ENCODE measurements around the gene JAM3.

Gene JAM3

GRCh38 chr11:134063124-134063495, 5.8 kb upstream of the JAM3 start:
- no peak overlapping the region for H3K27ac ChIP-seq (ENCODE audit: low read depth, low read length)
- H3K9ac ChIP-seq (ENCODE audit: low read depth in 1 of 2, low read length in 2 of 2), result no peak overlapping the region
- H3K4me3 ChIP-seq (ENCODE audit: low read depth in 1 of 2, low read length in 2 of 2), result no peak overlapping the region
- no peaks in the 10 kb centered on the region for H3K4me1 ChIP-seq (ENCODE audit: control insufficient read depth in 1 of 2, insufficient read depth in 2 of 2, low read length in 2 of 2)
- peaks cover 4 to 16% of the 10 kb centered on the region in 2 donors for H3K27me3 ChIP-seq (ENCODE audit: control insufficient read depth in 1 of 2, insufficient read depth in 2 of 2, low read length in 2 of 2)
- H3K9me3 ChIP-seq (ENCODE audit: control insufficient read depth in 1 of 2, low read length in 2 of 2), result no peaks in the 10 kb centered on the region
- H3K36me3 ChIP-seq (ENCODE audit: control insufficient read depth in 1 of 2, insufficient read depth in 2 of 2, low read length in 2 of 2), result no peaks in the 10 kb centered on the region

GRCh38 chr11:134063991-134064747, 4.7 kb upstream of the JAM3 start:
- Histone ChIP-seq H3K27ac (ENCODE audit: low read depth, low read length) (no peak overlapping the region), H3K4me1 (ENCODE audit: control insufficient read depth in 1 of 2, insufficient read depth in 2 of 2, low read length in 2 of 2) (no peaks in the 10 kb centered on the region), H3K9ac (ENCODE audit: low read depth in 1 of 2, low read length in 2 of 2) (no peak overlapping the region), H3K9me3 (ENCODE audit: control insufficient read depth in 1 of 2, low read length in 2 of 2) (no peaks in the 10 kb centered on the region), H3K27me3 (ENCODE audit: control insufficient read depth in 1 of 2, insufficient read depth in 2 of 2, low read length in 2 of 2) (peaks cover 13 to 23% of the 10 kb centered on the region in 2 donors), H3K36me3 (ENCODE audit: control insufficient read depth in 1 of 2, insufficient read depth in 2 of 2, low read length in 2 of 2) (no peaks in the 10 kb centered on the region), H3K4me3 (ENCODE audit: low read depth in 1 of 2, low read length in 2 of 2) (no peak overlapping the region)

- no peak overlapping the region for H3K4me3 ChIP-seq (ENCODE audit: low read depth in 1 of 2, low read length in 2 of 2)
- H3K36me3 ChIP-seq (ENCODE audit: control insufficient read depth in 1 of 2, insufficient read depth in 2 of 2, low read length in 2 of 2), result no peaks in the 10 kb centered on the region
- H3K4me1 ChIP-seq (ENCODE audit: control insufficient read depth in 1 of 2, insufficient read depth in 2 of 2, low read length in 2 of 2), result no peaks in the 10 kb centered on the region
- no peak overlapping the region for H3K27ac ChIP-seq (ENCODE audit: low read depth, low read length)
- no peaks in the 10 kb centered on the region for H3K9me3 ChIP-seq (ENCODE audit: control insufficient read depth in 1 of 2, low read length in 2 of 2)
- H3K27me3 ChIP-seq (ENCODE audit: control insufficient read depth in 1 of 2, insufficient read depth in 2 of 2, low read length in 2 of 2), result peaks cover 22 to 32% of the 10 kb centered on the region in 2 donors
- H3K9ac ChIP-seq (ENCODE audit: low read depth in 1 of 2, low read length in 2 of 2), result no peak overlapping the region
Observed at GRCh38 chr11:134065381-134065780, 3.5 kb upstream of the JAM3 start.

GRCh38 chr11:134066943-134067885, 1.7 kb upstream of the JAM3 start:
- H3K4me1 ChIP-seq (ENCODE audit: control insufficient read depth in 1 of 2, insufficient read depth in 2 of 2, low read length in 2 of 2), result no peaks in the 10 kb centered on the region
- H3K27me3 ChIP-seq (ENCODE audit: control insufficient read depth in 1 of 2, insufficient read depth in 2 of 2, low read length in 2 of 2), result peaks cover 24 to 31% of the 10 kb centered on the region in 2 donors
- H3K4me3 ChIP-seq (ENCODE audit: low read depth in 1 of 2, low read length in 2 of 2), result no peak overlapping the region
- H3K27ac ChIP-seq (ENCODE audit: low read depth, low read length), result no peak overlapping the region
- no peak overlapping the region for H3K9ac ChIP-seq (ENCODE audit: low read depth in 1 of 2, low read length in 2 of 2)
- no peaks in the 10 kb centered on the region for H3K9me3 ChIP-seq (ENCODE audit: control insufficient read depth in 1 of 2, low read length in 2 of 2)
- H3K36me3 ChIP-seq (ENCODE audit: control insufficient read depth in 1 of 2, insufficient read depth in 2 of 2, low read length in 2 of 2), result no peaks in the 10 kb centered on the region

- Histone ChIP-seq H3K4me1 (ENCODE audit: control insufficient read depth in 1 of 2, insufficient read depth in 2 of 2, low read length in 2 of 2) (no peaks in the 10 kb centered on the region), H3K27ac (ENCODE audit: low read depth, low read length) (peak overlapping the region; percentile 30), H3K9me3 (ENCODE audit: control insufficient read depth in 1 of 2, low read length in 2 of 2) (no peaks in the 10 kb centered on the region), H3K9ac (ENCODE audit: low read depth in 1 of 2, low read length in 2 of 2) (no peak overlapping the region), H3K36me3 (ENCODE audit: control insufficient read depth in 1 of 2, insufficient read depth in 2 of 2, low read length in 2 of 2) (no peaks in the 10 kb centered on the region), H3K27me3 (ENCODE audit: control insufficient read depth in 1 of 2, insufficient read depth in 2 of 2, low read length in 2 of 2) (peaks cover 28 to 31% of the 10 kb centered on the region in 2 donors), H3K4me3 (ENCODE audit: low read depth in 1 of 2, low read length in 2 of 2) (peak overlapping the region; percentile 44 to 65)
Observed at GRCh38 chr11:134069426-134070341, 812 bp downstream of the JAM3 start.

GRCh38 chr11:134070342-134070845, 1.5 kb downstream of the JAM3 start:
- Histone ChIP-seq H3K27me3 (ENCODE audit: control insufficient read depth in 1 of 2, insufficient read depth in 2 of 2, low read length in 2 of 2) (peaks cover 28 to 31% of the 10 kb centered on the region in 2 donors), H3K27ac (ENCODE audit: low read depth, low read length) (no peak overlapping the region), H3K4me3 (ENCODE audit: low read depth in 1 of 2, low read length in 2 of 2) (no peak overlapping the region), H3K4me1 (ENCODE audit: control insufficient read depth in 1 of 2, insufficient read depth in 2 of 2, low read length in 2 of 2) (no peaks in the 10 kb centered on the region), H3K9ac (ENCODE audit: low read depth in 1 of 2, low read length in 2 of 2) (peak overlapping the region in 1 of 2 donors; percentile 3), H3K9me3 (ENCODE audit: control insufficient read depth in 1 of 2, low read length in 2 of 2) (no peaks in the 10 kb centered on the region), H3K36me3 (ENCODE audit: control insufficient read depth in 1 of 2, insufficient read depth in 2 of 2, low read length in 2 of 2) (no peaks in the 10 kb centered on the region)

GRCh38 chr11:134071306-134071705, 2.4 kb downstream of the JAM3 start:
- no peaks in the 10 kb centered on the region for H3K9me3 ChIP-seq (ENCODE audit: control insufficient read depth in 1 of 2, low read length in 2 of 2)
- no peak overlapping the region for H3K4me3 ChIP-seq (ENCODE audit: low read depth in 1 of 2, low read length in 2 of 2)
- H3K27me3 ChIP-seq (ENCODE audit: control insufficient read depth in 1 of 2, insufficient read depth in 2 of 2, low read length in 2 of 2), result peaks cover 26% of the 10 kb centered on the region in 2 donors
- H3K4me1 ChIP-seq (ENCODE audit: control insufficient read depth in 1 of 2, insufficient read depth in 2 of 2, low read length in 2 of 2), result no peaks in the 10 kb centered on the region
- H3K27ac ChIP-seq (ENCODE audit: low read depth, low read length), result no peak overlapping the region
- H3K36me3 ChIP-seq (ENCODE audit: control insufficient read depth in 1 of 2, insufficient read depth in 2 of 2, low read length in 2 of 2), result no peaks in the 10 kb centered on the region
- H3K9ac ChIP-seq (ENCODE audit: low read depth in 1 of 2, low read length in 2 of 2), result no peak overlapping the region

GRCh38 chr11:134071766-134072402, 3.0 kb downstream of the JAM3 start:
- no peak overlapping the region for H3K27ac ChIP-seq (ENCODE audit: low read depth, low read length)
- no peaks in the 10 kb centered on the region for H3K4me1 ChIP-seq (ENCODE audit: control insufficient read depth in 1 of 2, insufficient read depth in 2 of 2, low read length in 2 of 2)
- no peaks in the 10 kb centered on the region for H3K36me3 ChIP-seq (ENCODE audit: control insufficient read depth in 1 of 2, insufficient read depth in 2 of 2, low read length in 2 of 2)
- H3K27me3 ChIP-seq (ENCODE audit: control insufficient read depth in 1 of 2, insufficient read depth in 2 of 2, low read length in 2 of 2), result peaks cover 26% of the 10 kb centered on the region in 2 donors
- H3K9me3 ChIP-seq (ENCODE audit: control insufficient read depth in 1 of 2, low read length in 2 of 2), result no peaks in the 10 kb centered on the region
- H3K9ac ChIP-seq (ENCODE audit: low read depth in 1 of 2, low read length in 2 of 2), result no peak overlapping the region
- no peak overlapping the region for H3K4me3 ChIP-seq (ENCODE audit: low read depth in 1 of 2, low read length in 2 of 2)

GRCh38 chr11:134072844-134073243, 4.0 kb downstream of the JAM3 start:
- H3K36me3 ChIP-seq (ENCODE audit: control insufficient read depth in 1 of 2, insufficient read depth in 2 of 2, low read length in 2 of 2), result no peaks in the 10 kb centered on the region
- H3K4me3 ChIP-seq (ENCODE audit: low read depth in 1 of 2, low read length in 2 of 2), result no peak overlapping the region
- H3K4me1 ChIP-seq (ENCODE audit: control insufficient read depth in 1 of 2, insufficient read depth in 2 of 2, low read length in 2 of 2), result no peaks in the 10 kb centered on the region
- no peak overlapping the region for H3K27ac ChIP-seq (ENCODE audit: low read depth, low read length)
- H3K9me3 ChIP-seq (ENCODE audit: control insufficient read depth in 1 of 2, low read length in 2 of 2), result no peaks in the 10 kb centered on the region
- H3K9ac ChIP-seq (ENCODE audit: low read depth in 1 of 2, low read length in 2 of 2), result no peak overlapping the region
- peaks cover 19 to 26% of the 10 kb centered on the region in 2 donors for H3K27me3 ChIP-seq (ENCODE audit: control insufficient read depth in 1 of 2, insufficient read depth in 2 of 2, low read length in 2 of 2)
